HCT116 (cell line): ENCODE measurements around the gene TACC3. TPM values are rescaled to one million over a fixed set of nuclear protein-coding genes. Genes with fewer than 3 reads are reported as not detected.

Experiments used
- ATAC-seq: fragments of 200-7000 bp; cut with Tn5 transposase; 2 replicates; pipeline ENCODE4 v1.9.1; 2020; ENCODE audit warnings: mild to moderate bottlenecking, moderate library complexity
- BruUV-seq: library from RNA; stranded (reverse); fragments of 400-500 nt; replicated peaks from 2 replicates; lab custom pipeline; 2021; lab: Mats Ljungman, UMichigan
- CTCF ChIA-PET: fragments of 300-600 bp; sonication (Branson Sonifier 250); formaldehyde crosslinking; loops from one replicate; lab custom pipeline; 2021; ENCODE audit warnings: antibody characterized with exemption; lab: Charles Lee
- POLR2A ChIA-PET: fragments of 300-600, 350-600 bp; sonication (Branson Sonifier 250); formaldehyde crosslinking; loops from one replicate; lab custom pipeline; 2021; ENCODE audit warnings: antibody characterized with exemption; lab: Charles Lee
- RAD21 ChIA-PET, 2 experiments: fragments of 300-600 bp; sonication (Branson Sonifier 250); formaldehyde crosslinking; loops; one replicate each; lab custom pipeline; 2023; ENCODE audit warnings: low total read pairs in 2 of 2; ENCODE audit not compliant: uncharacterized antibody in 2 of 2, unreplicated experiment in 2 of 2, low non-redundant PET in 1 of 2; lab: Charles Lee
- DNase-seq: peaks from one replicate; pipeline ENCODE4 v3.0.0-alpha.2; 2010; ENCODE audit warnings: low read depth, low spot score
- H2AFZ ChIP-seq: fragments of 200-600 bp; shearing (Covaris generic), sonication (generic); 2 replicates; pipeline ENCODE4 v1.6.1; 2017; ENCODE audit warnings: low read depth, mixed run types, mixed read lengths, antibody characterized with exemption, low read length; ENCODE audit not compliant: poor library complexity, severe bottlenecking
- H3K27ac ChIP-seq: 2 replicates; pipeline ENCODE4 v1.5.1; 2012; ENCODE audit warnings: low read depth, low read length
- H3K27me3 ChIP-seq: fragments of 200-600 bp; sonication (generic); 2 replicates; pipeline ENCODE4 v1.6.1; 2016; ENCODE audit warnings: mixed run types, low read length, mixed read lengths; ENCODE audit not compliant: insufficient read depth
- H3K36me3 ChIP-seq, 2 experiments: fragments of 200-500 bp in 1 of 2; fragments of 200-600 bp in 1 of 2; sonication (Bioruptor generic) in 1 of 2; sonication (generic) in 1 of 2; 2 replicates each; pipeline versions ENCODE4 v1.5.1 to v1.6.1; 2014 to 2016; ENCODE audit warnings: low read length in 2 of 2, inconsistent platforms in 1 of 2, mixed read lengths in 1 of 2, mixed run types in 1 of 2; ENCODE audit not compliant: insufficient read depth in 2 of 2, control insufficient read depth in 1 of 2
- H3K4me1 ChIP-seq, 2 experiments: fragments of 200-600 bp in 1 of 2; sonication (generic) in 1 of 2; 2 replicates each; pipeline versions ENCODE4 v1.5.1 to v1.6.1; 2012 to 2017; ENCODE audit warnings: low read length in 2 of 2, inconsistent platforms in 1 of 2, mild to moderate bottlenecking in 1 of 2, mixed read lengths in 1 of 2, mixed run types in 1 of 2, moderate library complexity in 1 of 2; ENCODE audit not compliant: insufficient read depth in 2 of 2, control insufficient read depth in 1 of 2
- H3K4me2 ChIP-seq: fragments of 200-600 bp; sonication (generic); 2 replicates; pipeline ENCODE4 v1.6.1; 2017; ENCODE audit warnings: mixed run types, low read length, mixed read lengths
- H3K4me3 ChIP-seq, 2 experiments: fragments of 200-600 bp in 1 of 2; sonication (generic) in 1 of 2; replicated peaks in 1 of 2; 2 replicates each; pipeline ENCODE4 v1.5.1; 2011 to 2016; ENCODE audit warnings: low read length in 2 of 2, control low read depth in 1 of 2, low read depth in 1 of 2, mild to moderate bottlenecking in 1 of 2, mixed read lengths in 1 of 2, mixed run types in 1 of 2
- H3K79me2 ChIP-seq: fragments of 200-600 bp; sonication (generic); 2 replicates; pipeline ENCODE4 v1.6.1; 2017; ENCODE audit warnings: mild to moderate bottlenecking, mixed run types, low read length, moderate library complexity, mixed read lengths; ENCODE audit not compliant: insufficient read depth
- H3K9ac ChIP-seq: fragments of 200-600 bp; sonication (generic); 2 replicates; pipeline ENCODE4 v1.6.1; 2016; ENCODE audit warnings: low read length, mixed read lengths
- H3K9me2 ChIP-seq: fragments of 200-600 bp; sonication (generic), shearing (Covaris generic); 2 replicates; pipeline ENCODE4 v1.6.1; 2017; ENCODE audit warnings: mixed run types, mild to moderate bottlenecking, moderate library complexity; ENCODE audit not compliant: insufficient read depth
- H3K9me3 ChIP-seq, 2 experiments: fragments of 200-500 bp in 1 of 2; fragments of 200-600 bp in 1 of 2; sonication (Bioruptor generic) in 1 of 2; sonication (generic) in 1 of 2; 2 replicates each; pipeline ENCODE4 v1.6.1; 2014 to 2017; ENCODE audit warnings: low read length in 2 of 2, mixed read lengths in 2 of 2, inconsistent platforms in 1 of 2, low read depth in 1 of 2, mild to moderate bottlenecking in 1 of 2, mixed run types in 1 of 2, moderate library complexity in 1 of 2; ENCODE audit not compliant: control insufficient read depth in 1 of 2, insufficient read depth in 1 of 2
- H4K20me1 ChIP-seq: fragments of 200-600 bp; sonication (generic), shearing (Covaris generic); 2 replicates; pipeline ENCODE4 v1.6.1; 2017; ENCODE audit warnings: mixed run types, mild to moderate bottlenecking, moderate library complexity; ENCODE audit not compliant: insufficient read depth
- CEBPB ChIP-seq: IDR thresholded peaks from 2 replicates; pipeline ENCODE4 v1.6.1; 2012; ENCODE audit warnings: low read depth
- EGR1 ChIP-seq: IDR thresholded peaks from 2 replicates; pipeline ENCODE4 v1.6.1; 2012; ENCODE audit warnings: low read depth
- ELF1 ChIP-seq: IDR thresholded peaks from 2 replicates; pipeline ENCODE4 v1.6.1; 2012; ENCODE audit warnings: low read depth, borderline replicate concordance
- EZH2 ChIP-seq: fragments of 200-600 bp; sonication (generic); IDR thresholded peaks from 2 replicates; pipeline ENCODE4 v1.6.1; 2017; ENCODE audit warnings: antibody characterized with exemption, mixed run types
- FOSL1 ChIP-seq: IDR thresholded peaks from 2 replicates; pipeline ENCODE4 v1.6.1; 2012; ENCODE audit warnings: low read depth
- JUND ChIP-seq: IDR thresholded peaks from 2 replicates; pipeline ENCODE4 v1.6.1; 2012
- MAX ChIP-seq: IDR thresholded peaks from 2 replicates; pipeline ENCODE4 v1.6.1; 2012
- POLR2A ChIP-seq: IDR thresholded peaks from 2 replicates; pipeline ENCODE4 v1.7.0; 2011; ENCODE audit warnings: borderline replicate concordance; ENCODE audit not compliant: insufficient read depth, insufficient read length; ENCODE audit errors: extremely low read depth
- RAD21 ChIP-seq: IDR thresholded peaks from 2 replicates; pipeline ENCODE4 v1.6.1; 2012; ENCODE audit warnings: low read depth, mild to moderate bottlenecking
- SIN3A ChIP-seq: IDR thresholded peaks from 2 replicates; pipeline ENCODE4 v1.6.1; 2012; ENCODE audit warnings: low read depth
- SP1 ChIP-seq: IDR thresholded peaks from 2 replicates; pipeline ENCODE4 v1.6.1; 2012; ENCODE audit warnings: low read depth
- SRF ChIP-seq: IDR thresholded peaks from 2 replicates; pipeline ENCODE4 v1.6.1; 2012; ENCODE audit warnings: low read depth
- TCF7L2 ChIP-seq: IDR thresholded peaks from 2 replicates; pipeline ENCODE4 v1.7.0; 2011; ENCODE audit warnings: borderline replicate concordance, inconsistent platforms; ENCODE audit not compliant: insufficient read depth, insufficient read length; ENCODE audit errors: extremely low read depth
- YY1 ChIP-seq: IDR thresholded peaks from 2 replicates; pipeline ENCODE4 v1.6.1; 2011; ENCODE audit warnings: low read length, low read depth, moderate library complexity, mild to moderate bottlenecking; ENCODE audit not compliant: insufficient replicate concordance; ENCODE audit errors: extremely low read depth
- ZBTB33 ChIP-seq: IDR thresholded peaks from 2 replicates; pipeline ENCODE4 v1.6.1; 2011; ENCODE audit warnings: mild to moderate bottlenecking, low read length, moderate library complexity; ENCODE audit not compliant: insufficient replicate concordance; ENCODE audit errors: extremely low read depth
- ZFX ChIP-seq: fragments of 450-650 bp; IDR thresholded peaks from 2 replicates; pipeline ENCODE4 v1.6.1; 2017
- ZNF274 ChIP-seq: fragments of 200-500 bp; sonication (Bioruptor generic); IDR thresholded peaks from 2 replicates; pipeline ENCODE4 v1.6.1; 2014; ENCODE audit warnings: mild to moderate bottlenecking, low read depth, low read length, inconsistent platforms
- intact Hi-C: fragments of 100-400 bp; cut with micrococcal nuclease; formaldehyde crosslinking; loops from 2 replicates; pipeline ENCODE4 v1.10.0; 2022
- total RNA-seq: library from RNA; stranded (reverse); gene quantifications from one replicate; pipeline ENCODE4 v1.2.1, GENCODE V29; 2021; ENCODE audit not compliant: unreplicated experiment

Gene TACC3
- total RNA-seq, 1 experiment from 2014 or later, result 106 TPM

GRCh38 chr4:1763070-1763549, 41.8 kb downstream of the TACC3 start:
- H3K27ac ChIP-seq, result peak overlapping the region; percentile 29; the same call in 1 of the 2 replicates
- no TSS peak for BruUV-seq
- H3K36me3 ChIP-seq, result no peaks in the 10 kb centered on the region
- TF ChIP-seq JUND (no peak), SIN3A (no peak), YY1 (no peak), MAX (no peak), ELF1 (no peak), POLR2A (no peak), ZBTB33 (no peak), EZH2 (no peak), RAD21 (no peak), ZFX (no peak), SP1 (no peak), TCF7L2 (no peak), ZNF274 (no peak), FOSL1 (no peak), CEBPB (no peak), EGR1 (no peak), SRF (no peak)
- no peak overlapping the region for H3K4me3 ChIP-seq
- H3K27me3 ChIP-seq, result no peaks in the 10 kb centered on the region
- peak overlapping the region; percentile 33; the same call in 1 of the 2 replicates for H3K9ac ChIP-seq
- no peaks in the 10 kb centered on the region for H3K79me2 ChIP-seq
- no peak for ATAC-seq
- POLR2A ChIA-PET, result no interaction called here
- H3K9me3 ChIP-seq, result no peaks in the 10 kb centered on the region
- intact Hi-C loops, result no loop called here
- peaks cover 36% of the 10 kb centered on the region in 2 experiments for H3K4me1 ChIP-seq
- DNase-seq, result no peak
- no peaks in the 10 kb centered on the region for H3K9me2 ChIP-seq
- CTCF ChIA-PET, result interaction anchor here (1.5 kb wide), 1 partner anchor 10 kb away, joined by 3 read pairs; no protein-coding TSS in a partner anchor
- RAD21 ChIA-PET, result no interaction called here
- no peaks in the 10 kb centered on the region for H4K20me1 ChIP-seq
- peak overlapping the region; percentile 60 for H3K4me2 ChIP-seq
- H2AFZ ChIP-seq, result no peak overlapping the region
